Activated naive CD4-positive, alpha-beta T cell treated with anti-CD3 and anti-CD28 coated beads, Interleukin-2, amount 50 U/mL, for 24 hours (primary cell): Measurements from ENCODE around the gene SLX4IP.

Experiments
- H3K27ac Mint-ChIP-seq: one replicate; pipeline ENCODE4 v1.8.0; 2021; ENCODE audit warnings: mild to moderate bottlenecking, mixed read lengths
- H3K27me3 Mint-ChIP-seq: one replicate; pipeline ENCODE4 v1.8.0; 2021; ENCODE audit warnings: mixed read lengths
- H3K36me3 Mint-ChIP-seq: one replicate; pipeline ENCODE4 v1.8.0; 2021; ENCODE audit warnings: mixed read lengths
- H3K4me1 Mint-ChIP-seq: one replicate; pipeline ENCODE4 v1.8.0; 2021; ENCODE audit warnings: mixed read lengths
- H3K4me3 Mint-ChIP-seq: one replicate; pipeline ENCODE4 v1.8.0; 2021; ENCODE audit warnings: mild to moderate bottlenecking, mixed read lengths
- H3K9me3 Mint-ChIP-seq: one replicate; pipeline ENCODE4 v1.8.0; 2021; ENCODE audit warnings: mixed read lengths

The SLX4IP gene

DNA sequence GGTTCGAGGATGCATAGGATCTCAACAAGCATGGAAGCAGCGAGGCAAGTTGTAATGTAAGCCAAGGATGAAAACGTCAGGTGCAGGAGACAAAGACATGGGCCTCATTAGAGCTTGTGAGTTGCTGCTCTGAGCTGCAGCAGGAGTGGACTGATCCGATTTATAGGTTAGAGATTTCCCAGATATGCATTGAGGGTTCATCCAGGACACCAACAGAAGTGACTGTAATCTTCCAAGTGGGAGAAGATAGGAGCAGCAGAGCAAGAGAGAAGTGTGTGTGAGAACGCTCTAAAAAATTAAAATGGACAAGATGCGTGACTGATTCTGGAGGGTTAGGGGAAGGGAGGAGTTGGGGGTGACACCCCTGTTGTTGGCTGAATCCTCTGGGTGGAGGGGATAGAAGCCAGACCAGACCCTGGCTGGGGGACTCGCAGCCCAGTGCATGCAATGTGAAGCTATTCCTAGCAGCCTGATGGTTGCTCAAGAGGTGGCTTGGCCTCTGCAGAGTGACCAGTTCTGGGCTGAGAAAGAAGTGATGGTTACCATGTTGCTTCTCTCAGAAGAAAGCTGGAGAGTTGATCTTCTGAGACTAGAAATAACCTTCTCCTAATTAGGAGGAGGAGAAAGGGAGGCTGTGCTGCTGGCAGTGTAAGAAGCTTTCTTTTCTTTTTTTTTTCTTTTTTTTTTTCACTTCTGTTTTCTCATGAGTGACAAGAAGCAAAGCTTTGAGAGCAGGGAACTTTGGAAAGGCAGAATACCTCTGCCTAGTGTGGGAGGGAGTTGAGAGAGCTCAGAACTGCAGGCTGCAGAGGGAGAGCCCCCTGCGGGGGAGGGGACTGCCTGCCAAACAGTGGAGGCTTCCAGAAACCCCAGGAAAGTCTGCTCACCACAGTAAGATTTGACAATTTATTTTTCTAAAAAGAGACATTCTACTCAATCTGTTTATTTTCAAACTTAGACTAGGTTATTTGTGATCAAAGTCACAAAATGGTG is 116.9 kb downstream of the SLX4IP start:
- Mint-ChIP-seq H3K4me1 (peaks cover 40% of the 10 kb centered on the region), H3K36me3 (no peaks in the 10 kb centered on the region), H3K9me3 (no peaks in the 10 kb centered on the region), H3K27ac (no peak overlapping the region), H3K4me3 (no peak overlapping the region), H3K27me3 (no peaks in the 10 kb centered on the region)

DNA sequence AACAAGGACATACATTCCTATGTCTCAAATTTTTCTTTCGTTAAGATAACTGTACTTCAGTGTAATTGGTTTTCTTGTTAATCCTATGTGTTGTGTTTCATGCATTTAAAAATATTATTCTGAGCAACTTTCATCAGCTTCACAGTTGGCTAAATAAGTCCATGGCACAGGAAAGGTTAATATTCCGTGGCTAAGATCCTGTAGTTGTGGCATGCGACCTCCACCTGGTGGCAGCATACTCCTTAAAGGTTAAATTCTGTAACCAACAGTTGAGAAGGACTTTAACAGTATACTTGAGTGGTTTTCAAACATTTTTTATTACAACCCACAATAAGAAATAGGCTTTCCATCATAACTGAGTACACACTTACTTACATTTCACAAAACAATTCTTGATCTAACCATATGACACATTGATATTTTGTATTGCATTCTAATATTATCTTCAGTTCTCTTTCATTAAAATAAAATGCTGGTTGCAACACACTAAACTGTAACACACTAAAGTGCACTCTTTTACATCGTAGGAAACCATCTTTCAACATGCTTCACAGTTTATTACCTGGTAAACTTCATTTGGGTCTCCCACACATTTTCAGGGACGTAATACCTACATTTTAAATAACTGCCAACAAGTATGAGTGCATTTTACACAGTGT is 118.3 kb downstream of the SLX4IP start:
- no peak overlapping the region for H3K27ac Mint-ChIP-seq
- no peak overlapping the region for H3K4me3 Mint-ChIP-seq
- no peaks in the 10 kb centered on the region for H3K36me3 Mint-ChIP-seq
- no peaks in the 10 kb centered on the region for H3K27me3 Mint-ChIP-seq
- peaks cover 34% of the 10 kb centered on the region for H3K4me1 Mint-ChIP-seq
- H3K9me3 Mint-ChIP-seq: no peaks in the 10 kb centered on the region

DNA sequence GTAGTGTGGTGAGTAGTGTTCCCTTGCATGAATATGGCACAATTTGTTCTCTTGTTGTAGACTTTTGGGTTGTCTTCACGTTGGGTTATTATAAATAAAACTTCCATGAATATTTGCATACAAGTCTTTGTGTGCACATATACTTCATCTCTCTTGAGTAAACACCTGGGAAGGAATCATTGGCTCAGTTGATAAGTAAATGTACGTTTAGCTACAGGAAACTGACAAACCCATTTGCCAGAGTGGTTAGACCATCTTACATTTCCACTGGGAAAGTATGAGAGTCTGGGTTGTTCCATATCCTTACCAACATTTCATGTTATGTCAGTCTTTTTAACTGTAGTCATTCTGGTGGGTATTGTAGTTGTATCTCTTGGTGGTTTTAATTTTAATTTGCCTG is 119.2 kb downstream of the SLX4IP start:
- Mint-ChIP-seq H3K36me3 (peaks cover 4% of the 10 kb centered on the region), H3K4me3 (no peak overlapping the region), H3K4me1 (peaks cover 36% of the 10 kb centered on the region), H3K9me3 (no peaks in the 10 kb centered on the region), H3K27me3 (no peaks in the 10 kb centered on the region), H3K27ac (no peak overlapping the region)

DNA sequence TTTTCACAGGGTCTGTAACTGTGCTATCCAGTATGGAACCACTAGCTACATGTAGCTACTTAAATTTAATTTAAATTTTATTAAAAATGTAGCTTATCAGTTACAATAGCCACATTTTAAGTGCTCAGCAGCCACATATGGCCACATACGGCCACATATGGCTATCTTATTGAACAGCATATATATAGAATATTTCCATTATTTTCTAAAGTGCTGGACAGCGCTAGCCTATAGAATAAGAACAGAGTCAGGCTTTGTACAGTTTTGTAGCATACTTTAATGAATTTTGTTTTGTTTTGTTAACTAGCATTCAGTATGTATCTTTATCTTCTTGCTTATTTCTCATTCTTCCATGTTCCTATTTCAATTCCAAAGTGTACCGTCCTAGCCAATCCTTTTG is 120.3 kb downstream of the SLX4IP start:
- no peaks in the 10 kb centered on the region for H3K27me3 Mint-ChIP-seq
- H3K27ac Mint-ChIP-seq: no peak overlapping the region
- H3K4me3 Mint-ChIP-seq: no peak overlapping the region
- peaks cover 5% of the 10 kb centered on the region for H3K36me3 Mint-ChIP-seq
- no peaks in the 10 kb centered on the region for H3K9me3 Mint-ChIP-seq
- peaks cover 26% of the 10 kb centered on the region for H3K4me1 Mint-ChIP-seq

DNA sequence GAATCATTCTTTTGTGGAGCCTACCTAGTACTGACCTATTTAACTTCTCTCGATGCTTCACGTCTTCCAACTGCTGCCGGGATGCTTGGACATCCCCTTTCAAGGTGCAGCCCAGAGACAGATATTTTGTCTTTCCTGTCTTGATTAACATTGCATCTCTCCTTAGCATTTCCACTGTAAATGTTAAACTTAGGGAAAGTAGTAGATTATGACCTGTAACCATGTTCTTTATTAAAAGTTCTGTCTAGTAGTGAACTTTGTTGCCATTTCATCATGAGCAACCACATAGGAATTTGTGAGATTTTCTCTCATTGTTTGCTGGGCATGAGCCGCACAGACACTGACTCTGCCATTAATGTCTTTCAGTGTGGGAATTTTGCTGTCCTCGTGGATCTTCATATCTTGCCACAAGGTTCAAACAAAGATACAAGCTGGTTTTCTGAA is 120.8 kb downstream of the SLX4IP start:
- no peaks in the 10 kb centered on the region for H3K9me3 Mint-ChIP-seq
- no peak overlapping the region for H3K4me3 Mint-ChIP-seq
- H3K27ac Mint-ChIP-seq: no peak overlapping the region
- peaks cover 21% of the 10 kb centered on the region for H3K4me1 Mint-ChIP-seq
- no peaks in the 10 kb centered on the region for H3K27me3 Mint-ChIP-seq
- H3K36me3 Mint-ChIP-seq: peaks cover 5% of the 10 kb centered on the region

DNA sequence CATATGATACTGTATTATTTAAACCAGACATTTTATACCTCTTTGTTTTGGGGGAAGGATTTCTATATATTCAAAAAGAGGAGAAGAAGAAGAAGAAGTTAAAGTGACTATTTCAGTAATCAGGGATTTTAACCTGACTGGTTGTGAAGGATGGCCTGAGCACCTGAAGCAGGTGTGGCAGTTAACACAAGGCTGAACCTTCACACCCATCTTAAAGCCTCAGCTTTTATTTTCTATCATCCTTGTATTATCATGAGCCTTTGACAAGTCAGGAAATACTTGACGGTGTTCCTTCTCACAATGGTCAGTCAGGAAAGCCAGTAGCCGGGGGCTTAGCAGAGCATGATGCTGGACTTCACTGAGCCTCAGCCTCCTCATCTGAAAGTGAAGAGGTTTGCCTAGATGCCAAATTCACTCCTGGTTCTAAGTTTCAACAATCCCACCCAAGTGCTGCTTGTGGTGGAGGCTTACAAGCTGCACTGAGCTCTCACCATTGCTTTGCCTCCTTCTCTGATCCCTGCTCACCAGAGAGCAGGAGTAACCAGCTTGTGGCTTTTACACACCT is 121.5 kb downstream of the SLX4IP start:
- Mint-ChIP-seq H3K4me1 (peaks cover 16% of the 10 kb centered on the region), H3K36me3 (peaks cover 10% of the 10 kb centered on the region), H3K27ac (no peak overlapping the region), H3K9me3 (no peaks in the 10 kb centered on the region), H3K27me3 (no peaks in the 10 kb centered on the region), H3K4me3 (no peak overlapping the region)

DNA sequence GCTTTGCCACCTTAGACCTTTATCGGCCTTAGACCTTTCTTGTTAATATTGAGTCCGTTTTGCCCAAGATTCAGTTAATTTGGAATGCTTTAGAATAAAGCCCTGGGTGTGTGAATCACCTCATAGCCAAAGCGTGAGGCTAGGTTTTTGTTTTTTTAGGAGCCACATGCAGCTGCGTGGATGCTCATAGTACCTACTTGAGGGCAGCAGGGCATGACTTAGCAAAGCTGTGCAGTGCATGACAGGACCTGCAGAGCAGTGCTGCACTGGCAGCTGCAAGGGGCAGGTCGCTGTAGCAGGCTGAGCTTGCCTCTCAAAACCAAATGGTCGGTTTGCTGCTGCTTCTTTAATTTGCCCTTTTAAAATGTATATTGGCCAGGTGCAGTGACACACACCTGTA is 122.6 kb downstream of the SLX4IP start:
- Mint-ChIP-seq H3K4me3 (no peak overlapping the region), H3K4me1 (peaks cover 8% of the 10 kb centered on the region), H3K27me3 (no peaks in the 10 kb centered on the region), H3K27ac (no peak overlapping the region), H3K9me3 (no peaks in the 10 kb centered on the region), H3K36me3 (peaks cover 13% of the 10 kb centered on the region)

DNA sequence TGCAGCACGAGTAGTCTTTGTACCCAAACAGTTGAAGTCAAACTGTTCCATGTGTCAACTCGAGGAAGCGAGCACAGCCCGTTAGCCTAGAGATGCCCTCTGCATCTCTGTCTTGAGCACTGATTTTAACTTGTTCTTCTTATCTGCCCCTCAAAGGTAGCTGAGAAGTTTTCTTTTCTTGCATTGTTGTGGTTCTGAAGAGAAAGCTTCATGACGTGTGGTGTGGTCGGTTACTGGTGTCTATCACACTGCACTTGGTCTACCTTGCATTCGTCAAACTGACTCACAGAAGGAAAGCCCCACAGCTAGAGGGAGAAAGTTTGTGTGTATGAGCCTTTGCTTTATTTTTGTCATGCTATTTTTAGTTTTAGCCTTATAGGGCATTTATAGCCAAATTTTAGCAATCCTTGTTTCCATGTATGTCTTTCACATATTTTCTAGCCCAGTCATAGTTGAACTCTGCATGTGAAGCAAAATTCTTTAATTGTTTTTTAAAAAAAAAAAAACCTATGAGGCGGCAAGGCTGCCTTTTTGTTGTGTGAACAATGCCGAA is 123.6 kb downstream of the SLX4IP start:
- H3K4me3 Mint-ChIP-seq: no peak overlapping the region
- H3K27ac Mint-ChIP-seq: no peak overlapping the region
- H3K4me1 Mint-ChIP-seq: peaks cover 14% of the 10 kb centered on the region

DNA sequence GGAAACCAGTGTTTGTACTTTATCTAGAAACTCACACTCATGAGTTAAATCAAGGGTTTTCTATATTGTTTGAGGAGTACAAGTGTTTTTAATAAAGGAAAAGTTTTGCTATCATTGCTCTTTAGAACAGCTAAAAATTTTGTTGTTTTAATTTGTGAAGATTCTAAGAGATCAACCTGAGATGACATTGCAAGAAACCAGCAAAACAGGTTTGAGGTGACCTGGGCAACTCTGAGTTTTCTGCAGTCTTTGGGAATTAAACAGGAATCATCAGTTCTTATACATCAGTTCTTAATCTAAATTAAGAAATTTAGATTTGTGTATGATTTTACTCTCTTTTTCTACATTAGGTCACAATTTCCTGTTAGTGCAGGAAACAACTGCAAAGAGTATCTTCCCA is 124.2 kb downstream of the SLX4IP start:
- Mint-ChIP-seq H3K9me3 (no peaks in the 10 kb centered on the region), H3K4me3 (no peak overlapping the region), H3K27me3 (no peaks in the 10 kb centered on the region), H3K27ac (no peak overlapping the region), H3K36me3 (peaks cover 18% of the 10 kb centered on the region), H3K4me1 (peaks cover 20% of the 10 kb centered on the region)

More for the DNA sequence above, 123.6 kb downstream of the SLX4IP start:
- H3K27me3 Mint-ChIP-seq: no peaks in the 10 kb centered on the region
- peaks cover 18% of the 10 kb centered on the region for H3K36me3 Mint-ChIP-seq
- H3K9me3 Mint-ChIP-seq: no peaks in the 10 kb centered on the region

DNA sequence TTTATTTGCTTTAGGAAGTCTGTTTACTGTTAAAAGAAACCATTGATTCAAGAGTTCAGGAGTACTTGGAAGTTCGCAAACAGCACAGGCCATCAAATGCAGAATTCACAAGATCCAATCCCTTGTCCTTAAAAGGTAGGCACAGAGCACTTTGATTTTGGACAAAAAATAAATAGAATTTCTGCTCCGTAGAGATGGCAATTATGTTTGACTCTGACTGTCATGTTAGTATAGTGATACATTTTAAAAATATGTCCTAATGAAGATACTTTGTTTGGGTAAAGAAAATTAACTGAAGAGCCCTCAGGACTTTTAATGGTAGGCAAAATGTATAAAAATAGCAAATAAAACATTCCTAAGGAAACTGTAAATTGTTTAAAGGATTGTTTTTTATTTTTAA is 125.6 kb downstream of the SLX4IP start:
- H3K4me1 Mint-ChIP-seq: peaks cover 20% of the 10 kb centered on the region
- no peaks in the 10 kb centered on the region for H3K9me3 Mint-ChIP-seq
- no peak overlapping the region for H3K4me3 Mint-ChIP-seq
- H3K27me3 Mint-ChIP-seq: no peaks in the 10 kb centered on the region
- H3K36me3 Mint-ChIP-seq: peaks cover 20% of the 10 kb centered on the region
- no peak overlapping the region for H3K27ac Mint-ChIP-seq

DNA sequence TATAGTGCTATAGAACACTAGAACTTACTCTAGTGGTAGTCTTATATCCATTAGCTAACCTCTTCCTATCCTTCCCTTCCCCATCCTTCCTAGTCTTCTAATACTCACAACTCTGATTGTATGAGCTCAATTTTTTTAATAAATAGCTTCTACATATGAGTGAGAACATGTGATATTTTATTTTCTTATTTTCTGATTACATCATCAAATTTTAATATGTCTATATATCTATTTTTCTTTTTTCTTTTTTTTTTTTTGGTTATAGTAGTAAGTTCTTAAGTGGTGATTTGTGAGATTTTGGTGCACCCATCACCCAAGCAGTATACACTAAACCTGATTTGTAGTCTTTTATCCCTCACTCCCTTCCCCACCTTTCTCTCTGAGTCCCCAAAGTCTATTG is 126.2 kb downstream of the SLX4IP start:
- Mint-ChIP-seq H3K27ac (no peak overlapping the region), H3K9me3 (no peaks in the 10 kb centered on the region), H3K4me3 (no peak overlapping the region), H3K27me3 (no peaks in the 10 kb centered on the region), H3K4me1 (peaks cover 20% of the 10 kb centered on the region), H3K36me3 (peaks cover 25% of the 10 kb centered on the region)

DNA sequence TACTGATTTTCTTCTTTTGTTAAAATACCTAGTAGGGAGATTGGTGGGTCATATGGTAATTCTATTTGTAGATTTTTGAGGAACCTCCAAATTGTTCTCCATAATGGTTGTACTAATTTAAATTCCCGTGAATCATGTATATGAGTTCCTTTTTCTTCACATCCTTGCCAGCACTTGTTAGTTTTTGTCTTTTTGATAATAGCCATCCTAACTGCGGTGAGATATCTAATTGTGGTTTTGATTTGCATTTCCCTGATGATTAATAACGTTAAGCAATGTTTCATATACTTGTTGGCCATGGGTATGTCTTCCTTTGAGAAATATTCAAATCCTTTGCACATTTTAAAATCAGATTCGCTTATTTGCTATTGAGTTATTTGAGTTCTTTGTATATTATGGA is 127.8 kb downstream of the SLX4IP start:
- Mint-ChIP-seq H3K27ac (no peak overlapping the region), H3K4me1 (peaks cover 20% of the 10 kb centered on the region), H3K36me3 (peaks cover 32% of the 10 kb centered on the region), H3K27me3 (no peaks in the 10 kb centered on the region), H3K9me3 (no peaks in the 10 kb centered on the region), H3K4me3 (no peak overlapping the region)

DNA sequence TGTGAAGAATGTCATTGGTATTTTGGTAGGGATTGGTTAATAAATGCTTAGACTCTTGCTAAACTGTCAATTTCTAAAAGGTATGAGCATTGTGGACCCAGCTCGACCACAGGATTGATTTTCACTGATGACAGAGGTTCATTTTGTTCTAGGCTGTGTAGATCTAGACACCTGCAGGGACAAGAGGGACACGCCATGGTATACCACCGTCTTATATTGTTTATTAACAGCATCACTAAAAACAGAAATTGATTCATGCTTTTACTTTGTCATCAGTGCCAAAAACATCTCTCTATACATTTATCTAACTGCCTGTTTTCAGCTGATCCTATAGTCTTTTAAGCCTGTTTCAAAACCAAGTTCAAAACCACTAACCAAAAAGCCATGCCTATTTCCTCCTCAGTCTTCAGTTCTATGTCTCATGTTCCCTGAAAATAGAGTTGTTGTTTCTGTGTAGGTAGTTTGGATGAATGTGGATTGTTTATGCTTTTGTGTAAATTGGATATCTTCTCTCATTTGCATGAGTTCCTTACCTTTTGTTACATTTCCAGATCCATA is 128.9 kb downstream of the SLX4IP start:
- Mint-ChIP-seq H3K36me3 (peaks cover 36% of the 10 kb centered on the region), H3K4me1 (peaks cover 14% of the 10 kb centered on the region), H3K4me3 (no peak overlapping the region), H3K9me3 (no peaks in the 10 kb centered on the region), H3K27me3 (no peaks in the 10 kb centered on the region), H3K27ac (no peak overlapping the region)

DNA sequence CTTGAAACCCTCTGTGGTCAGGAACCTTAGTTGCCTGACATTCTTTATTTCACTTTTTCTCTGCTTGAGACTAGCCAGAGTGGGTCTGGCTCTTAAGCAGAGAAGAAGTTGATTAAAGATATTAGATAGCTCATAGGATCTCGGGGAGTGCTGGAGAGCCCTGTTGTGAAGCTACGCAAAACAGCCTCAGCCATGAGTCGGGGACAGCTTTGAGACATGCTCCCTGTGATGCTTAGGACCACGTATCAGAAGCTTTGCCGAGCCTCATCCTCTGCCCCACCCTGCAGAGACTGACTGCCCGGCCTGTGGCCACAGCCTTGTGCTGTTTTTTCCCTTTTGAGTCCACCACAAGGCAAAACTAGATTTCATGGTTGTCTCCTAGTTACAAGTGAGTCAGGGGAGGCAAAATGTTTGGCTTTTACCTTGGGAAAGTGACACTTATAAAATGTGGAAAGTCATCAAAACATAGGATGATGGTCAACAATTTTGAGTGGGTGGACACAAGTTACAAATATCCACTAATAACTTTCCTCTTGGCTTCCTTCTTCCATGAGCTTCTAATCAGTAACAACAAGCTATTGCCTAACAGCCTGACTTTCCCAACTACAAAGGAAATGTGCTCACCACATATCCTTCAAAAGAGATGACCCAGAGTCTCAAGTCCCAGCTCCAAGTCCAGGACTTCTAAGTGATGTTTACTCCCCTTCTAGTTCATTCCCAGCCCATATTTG is 130.3 kb downstream of the SLX4IP start:
- Mint-ChIP-seq H3K27me3 (no peaks in the 10 kb centered on the region), H3K36me3 (peaks cover 37% of the 10 kb centered on the region), H3K4me3 (no peak overlapping the region), H3K27ac (no peak overlapping the region), H3K4me1 (peaks cover 13% of the 10 kb centered on the region), H3K9me3 (no peaks in the 10 kb centered on the region)
